Lower lobe of right lung (tissue), 2 donors: ENCODE data around the gene BCL2L13. TPM values are rescaled to one million over a fixed set of nuclear protein-coding genes. Genes with fewer than 3 reads are reported as not detected.
A peak's percentile ranks its signal among the peaks of the same experiment; 100 is the strongest.

Experiments used
- ATAC-seq, 2 donors: fragments of 200-7000 bp; cut with Tn5 transposase; one replicate each; pipeline ENCODE4 v1.9.1; 2020 to 2022; ENCODE audit warnings: mild to moderate bottlenecking in 2 of 2, moderate library complexity in 2 of 2
- DNase-seq: peaks from one replicate; pipeline ENCODE4 v3.0.0-alpha.2; 2020
- H3K27ac ChIP-seq: fragments of 200-600 bp; one replicate; pipeline ENCODE4 v1.8.0; 2022
- H3K27me3 ChIP-seq: fragments of 200-600 bp; one replicate; pipeline ENCODE4 v1.8.0; 2022; ENCODE audit warnings: low read depth
- H3K36me3 ChIP-seq: fragments of 200-600 bp; one replicate; pipeline ENCODE4 v1.8.0; 2022; ENCODE audit warnings: mild to moderate bottlenecking
- H3K4me1 ChIP-seq: fragments of 200-600 bp; one replicate; pipeline ENCODE4 v1.8.0; 2022
- H3K4me3 ChIP-seq: fragments of 200-600 bp; one replicate; pipeline ENCODE4 v1.8.0; 2022; ENCODE audit warnings: mild to moderate bottlenecking
- H3K9me3 ChIP-seq: fragments of 200-600 bp; one replicate; pipeline ENCODE4 v1.8.0; 2022
- CTCF ChIP-seq: fragments of 200-600 bp; IDR thresholded peaks from one replicate; pipeline ENCODE4 v1.8.0; 2022; ENCODE audit warnings: antibody characterized with exemption, mild to moderate bottlenecking
- intact Hi-C: fragments of 100-400 bp; cut with DNase I; formaldehyde crosslinking; loops from one replicate; pipeline ENCODE4 v1.11.0; 2022
- total RNA-seq: library from RNA; stranded (reverse); fragmentation: NEBNext Ultra II Directional; extraction: Animal tissue kit (Norgen Biotek cat#: 25700); gene quantifications from one replicate; pipeline ENCODE4 v1.2.1, GENCODE V29; 2021
- donor health status: DM: no; HTN: yes; CAD: no; lungs with severe emphysema.

The BCL2L13 gene
- total RNA-seq, 1 donor from 2014 or later, result 41.2 TPM

DNA sequence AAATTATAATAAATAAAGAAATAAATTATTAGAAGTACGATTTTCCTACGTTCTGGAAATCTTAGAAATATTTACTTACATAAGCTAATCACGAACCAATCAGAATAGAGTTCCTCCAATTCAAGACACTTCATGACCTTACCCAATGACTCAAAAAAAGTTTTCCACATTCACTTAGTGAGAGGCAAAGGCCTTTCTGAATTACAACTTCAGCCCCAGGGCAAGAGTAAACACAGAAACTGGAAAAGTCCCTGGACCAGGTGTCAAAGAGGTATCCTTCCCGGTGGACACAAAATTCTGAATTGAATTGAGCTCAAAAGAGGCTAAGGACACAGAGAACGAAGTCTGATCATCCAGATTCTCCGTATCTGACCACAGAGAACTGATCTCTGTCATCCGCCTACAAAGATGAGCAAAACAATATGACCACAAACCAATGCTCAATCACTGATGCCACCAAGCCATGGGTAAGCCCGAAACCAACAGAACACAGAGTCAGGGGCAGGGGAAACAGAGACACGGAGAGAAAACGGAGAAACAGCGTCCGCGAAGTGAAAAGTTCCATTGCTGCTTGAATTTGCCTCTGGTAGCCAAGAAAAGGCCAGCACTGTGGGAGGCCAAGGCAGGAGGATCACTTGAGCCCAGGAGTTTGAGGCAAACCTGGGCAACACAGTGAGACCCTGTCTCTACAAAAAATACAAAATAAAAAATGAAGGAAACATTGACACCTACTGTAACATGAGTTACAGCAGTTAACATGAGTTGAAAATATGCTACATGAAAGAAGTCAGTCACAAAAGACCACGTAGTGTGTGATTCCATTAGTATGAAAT lies 128.9 kb downstream of the BCL2L13 start:
- DNase-seq (no peak), ATAC-seq (no peak)
- no peak for TF ChIP-seq CTCF
- Histone ChIP-seq H3K27me3 (no peaks in the 10 kb centered on the region), H3K27ac (no peak overlapping the region), H3K9me3 (no peaks in the 10 kb centered on the region), H3K36me3 (no peaks in the 10 kb centered on the region), H3K4me3 (no peak overlapping the region), H3K4me1 (peaks cover 24% of the 10 kb centered on the region)
- intact Hi-C loops, result no loop called here

DNA sequence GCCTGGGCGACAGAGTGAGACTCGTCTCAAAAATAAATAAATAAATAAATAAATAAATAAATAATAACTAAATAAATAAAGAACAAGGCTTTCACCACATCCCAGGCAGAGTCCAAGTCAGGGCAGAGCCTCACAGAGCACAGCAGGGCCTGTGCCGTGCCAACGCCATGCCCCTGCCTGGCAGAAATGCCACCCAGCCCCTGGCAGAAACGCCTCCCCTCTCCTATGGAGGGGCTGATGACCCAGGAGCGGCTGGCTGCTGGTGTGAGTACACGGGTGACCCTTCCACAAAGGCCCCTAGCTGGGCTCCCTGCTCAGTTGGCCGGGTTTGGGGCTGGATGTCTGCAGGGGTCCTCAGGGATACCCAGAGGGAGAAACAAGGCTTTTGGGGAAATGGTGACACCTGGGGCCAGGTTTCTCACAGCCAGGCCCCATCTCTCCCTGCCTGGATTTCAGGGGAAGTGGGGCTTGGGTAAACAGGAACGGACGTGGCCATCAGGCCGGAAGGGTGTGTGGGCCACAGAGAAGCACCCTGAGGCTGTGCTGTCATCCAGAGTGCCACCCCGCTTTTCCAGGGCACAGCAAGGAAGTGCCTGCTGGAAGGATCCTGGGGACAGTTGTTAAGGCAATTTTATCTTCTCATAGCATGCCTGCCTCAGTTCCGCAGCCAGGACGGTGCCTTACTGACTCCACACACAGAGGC lies 130.6 kb downstream of the BCL2L13 start:
- H3K4me1 ChIP-seq, result peaks cover 38% of the 10 kb centered on the region
- no peaks in the 10 kb centered on the region for H3K36me3 ChIP-seq
- no peaks in the 10 kb centered on the region for H3K9me3 ChIP-seq
- DNase-seq (peak; percentile 68), ATAC-seq (no peak)
- TF ChIP-seq CTCF, result no peak
- H3K27ac ChIP-seq, result peak overlapping the region; percentile 36
- H3K27me3 ChIP-seq, result no peaks in the 10 kb centered on the region
- intact Hi-C loops, result no loop called here
- no peak overlapping the region for H3K4me3 ChIP-seq

GRCh38 chr22:17769716-17770082 lies 131.1 kb downstream of the BCL2L13 start:
- Histone ChIP-seq H3K27me3 (no peaks in the 10 kb centered on the region), H3K36me3 (no peaks in the 10 kb centered on the region), H3K4me3 (no peak overlapping the region), H3K9me3 (no peaks in the 10 kb centered on the region), H3K4me1 (peaks cover 40% of the 10 kb centered on the region), H3K27ac (peak overlapping the region; percentile 36)
- no peak for DNase-seq
- no peak for ATAC-seq
- no peak for TF ChIP-seq CTCF
- intact Hi-C loops, result no loop called here

GRCh38 chr22:17770180-17771077 lies 131.9 kb downstream of the BCL2L13 start:
- intact Hi-C loops, result no loop called here
- H3K36me3 ChIP-seq, result no peaks in the 10 kb centered on the region
- no peak for TF ChIP-seq CTCF
- no peak for ATAC-seq
- DNase-seq, result no peak
- no peak overlapping the region for H3K4me3 ChIP-seq
- no peaks in the 10 kb centered on the region for H3K9me3 ChIP-seq
- peaks cover 46% of the 10 kb centered on the region for H3K4me1 ChIP-seq
- H3K27me3 ChIP-seq, result no peaks in the 10 kb centered on the region
- no peak overlapping the region for H3K27ac ChIP-seq

DNA sequence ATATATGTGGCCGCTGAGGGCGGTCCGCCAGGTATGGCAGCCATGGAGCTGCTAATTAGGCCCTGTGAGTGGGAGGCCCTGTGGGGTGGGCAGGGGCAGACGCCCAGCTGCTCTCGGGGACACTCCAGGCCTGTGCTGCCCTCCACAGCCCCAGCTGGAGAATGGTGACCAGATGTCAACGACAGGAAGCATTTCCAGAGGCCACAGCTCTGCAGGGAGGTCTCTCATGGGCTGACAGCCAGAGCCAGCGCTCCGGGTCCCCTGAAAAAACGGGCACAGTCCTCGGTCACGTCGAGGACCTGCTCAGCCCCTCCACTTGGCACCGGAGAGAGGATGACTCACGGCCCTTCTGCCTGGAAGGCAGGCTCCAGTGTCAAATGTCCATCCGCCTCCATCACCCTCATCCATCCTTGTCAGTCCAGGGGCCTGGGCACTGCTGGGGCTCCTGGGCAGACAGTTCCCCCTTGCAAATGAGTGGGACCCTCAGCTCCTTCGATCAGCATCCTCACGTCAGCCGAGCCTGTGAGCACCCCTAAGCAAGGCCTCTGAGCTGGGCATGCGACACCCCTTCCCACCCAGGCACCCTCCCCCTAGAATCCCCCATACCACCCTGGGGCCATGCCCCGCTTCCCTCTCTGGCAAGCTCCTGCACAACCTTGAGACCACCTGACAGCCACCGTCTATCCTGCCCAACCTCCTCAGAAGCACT lies 133.8 kb downstream of the BCL2L13 start:
- Histone ChIP-seq H3K4me3 (peak overlapping the region; percentile 75), H3K27me3 (no peaks in the 10 kb centered on the region), H3K4me1 (peaks cover 46% of the 10 kb centered on the region), H3K27ac (peak overlapping the region; percentile 31), H3K9me3 (no peaks in the 10 kb centered on the region), H3K36me3 (no peaks in the 10 kb centered on the region)
- intact Hi-C loops, result no loop called here
- DNase-seq (no peak), ATAC-seq (no peak)
- TF ChIP-seq CTCF, result no peak
